GM19193 (cell line): ENCODE results near the gene PHACTR2.

Experiments used
- POLR2A ChIP-seq: IDR thresholded peaks from 4 replicates; pipeline ENCODE4 v1.6.1; 2011; ENCODE audit not compliant: insufficient read depth, insufficient read length; ENCODE audit errors: extremely low read depth

Gene PHACTR2

DNA sequence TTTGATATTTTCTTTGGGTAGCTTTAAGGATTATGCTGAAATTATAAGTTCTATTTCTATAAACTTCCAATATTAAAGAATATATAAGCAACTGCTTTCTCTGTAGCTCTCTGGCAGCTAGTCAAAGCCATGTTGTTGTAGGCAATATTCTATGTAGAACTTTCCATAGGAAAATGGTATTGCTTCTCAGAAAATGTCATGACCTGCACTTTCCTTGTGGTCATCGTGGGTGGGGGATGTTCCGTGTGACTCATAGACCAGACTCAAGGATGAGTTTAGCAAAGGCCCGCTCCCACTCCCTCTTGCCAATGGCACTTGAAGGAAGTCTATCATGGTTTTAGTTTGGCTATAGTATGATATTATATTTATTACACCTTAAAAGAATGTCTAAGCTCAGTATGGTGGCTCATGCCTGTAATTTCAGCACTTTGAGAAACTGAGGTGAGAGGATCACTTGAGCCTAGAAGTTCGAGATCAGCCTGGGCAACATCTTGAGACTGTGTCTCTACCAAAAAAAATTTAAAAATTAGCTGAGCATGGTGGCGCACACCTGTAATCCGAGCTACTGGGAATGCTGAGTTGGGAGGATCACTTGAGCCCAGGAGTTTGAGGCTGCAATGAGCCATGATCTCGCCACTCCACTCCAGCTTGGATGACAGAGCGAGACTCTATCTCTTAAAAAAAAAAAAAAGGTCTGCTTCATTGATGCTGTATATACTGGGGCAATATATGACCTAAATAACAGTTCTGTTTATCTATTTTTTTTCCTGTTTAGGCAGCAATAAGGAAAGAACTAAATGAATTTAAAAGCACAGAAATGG, 128.7 kb downstream of the PHACTR2 start:
- TF ChIP-seq POLR2A = no peak

DNA sequence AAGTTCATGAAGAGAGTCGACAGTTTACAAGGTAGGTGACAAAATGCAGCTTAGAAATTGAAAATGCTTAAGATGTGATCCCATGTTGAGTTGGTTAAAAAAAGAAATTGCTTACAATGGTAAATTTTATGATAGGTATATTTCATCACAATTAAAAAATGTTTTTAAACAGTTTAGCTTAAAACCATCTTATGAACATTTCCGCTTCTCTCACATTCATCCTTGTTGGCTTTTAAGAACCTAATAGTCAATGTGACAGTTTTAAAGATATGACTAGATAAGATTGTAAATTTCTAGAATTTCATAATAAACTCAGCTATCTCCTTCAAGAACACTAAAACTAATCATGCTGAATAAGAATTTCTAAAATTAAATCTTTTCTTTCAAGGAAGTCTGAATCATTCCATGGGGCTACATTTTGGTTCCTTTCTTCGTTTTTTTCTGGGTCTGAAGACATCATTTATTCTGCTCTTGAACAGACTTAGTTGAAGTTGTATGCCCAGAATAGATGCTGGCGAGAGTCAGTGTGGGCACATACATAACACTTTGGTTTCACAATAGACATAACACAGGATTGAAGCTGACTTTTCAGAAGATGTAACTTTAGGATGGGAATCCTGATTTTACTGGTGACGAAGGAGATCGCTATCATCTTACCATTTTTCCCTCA, 129.5 kb downstream of the PHACTR2 start:
- TF ChIP-seq POLR2A = no peak

DNA sequence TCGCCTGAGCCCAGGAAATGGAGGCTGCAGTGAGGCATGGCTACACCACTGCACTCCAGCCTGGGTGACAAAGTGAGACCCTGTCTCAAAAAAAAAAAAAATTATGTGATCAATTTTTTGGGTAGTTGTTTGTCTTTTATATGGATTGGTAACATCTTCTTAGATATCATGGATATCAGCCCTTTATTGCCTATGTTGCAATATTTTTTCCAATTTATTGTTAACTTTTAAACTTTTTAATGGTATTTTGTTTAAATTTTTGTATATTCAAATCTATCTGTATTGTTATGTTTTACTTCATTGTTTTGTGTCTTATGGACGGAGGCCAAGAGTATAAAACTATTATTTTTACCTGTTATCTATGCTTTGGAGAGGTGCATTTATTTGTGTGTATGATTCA, 133.0 kb downstream of the PHACTR2 start:
- TF ChIP-seq POLR2A = no peak

DNA sequence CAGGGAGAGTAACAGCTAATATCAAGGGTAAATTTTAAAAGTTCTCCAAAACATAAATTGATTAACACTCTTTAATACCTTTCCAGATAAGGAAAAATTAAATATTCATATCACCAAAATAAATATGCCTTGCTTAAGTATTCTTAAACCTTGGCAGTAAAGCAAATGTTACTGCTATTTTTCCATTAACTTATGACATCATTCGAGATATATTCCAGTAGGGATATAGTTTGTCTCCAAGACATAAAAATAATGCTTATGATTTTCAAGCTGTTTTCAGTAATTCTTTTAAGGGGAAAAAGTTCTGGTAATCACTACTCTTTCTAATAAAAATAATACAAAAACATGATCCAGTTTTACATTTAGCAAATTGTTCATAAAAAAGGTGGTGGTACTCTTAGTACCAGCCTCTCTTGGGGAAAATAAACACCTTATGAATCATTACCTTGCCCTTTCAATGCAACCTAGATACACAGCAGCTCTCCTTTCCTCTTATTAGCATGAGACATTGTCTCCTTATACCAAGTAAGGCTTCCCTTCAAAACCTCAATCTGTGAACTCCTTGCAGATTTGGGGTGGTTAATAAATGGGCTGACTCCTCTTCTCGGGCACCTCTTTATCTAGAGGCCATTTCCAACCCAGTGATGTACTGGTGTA, 133.9 kb downstream of the PHACTR2 start:
- TF ChIP-seq POLR2A = no peak

DNA sequence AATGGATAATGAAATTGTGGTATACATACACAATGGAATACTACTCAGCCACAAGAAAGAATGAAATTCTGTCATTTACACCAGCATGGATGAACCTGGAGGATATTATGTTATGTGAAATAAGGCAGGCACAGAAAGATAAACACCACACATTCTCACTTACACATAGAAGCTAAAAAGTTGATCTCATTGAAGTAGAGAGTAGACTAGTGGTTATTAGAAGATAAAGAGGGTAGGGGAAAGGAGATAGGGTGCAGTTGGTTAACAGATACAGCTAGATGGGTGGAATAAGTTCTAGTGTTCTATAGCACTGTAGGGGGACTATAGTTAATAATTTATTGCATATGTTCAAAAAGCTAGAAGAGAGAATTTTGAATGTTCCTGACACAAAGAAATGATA, 139.9 kb downstream of the PHACTR2 start:
- no peak for TF ChIP-seq POLR2A

DNA sequence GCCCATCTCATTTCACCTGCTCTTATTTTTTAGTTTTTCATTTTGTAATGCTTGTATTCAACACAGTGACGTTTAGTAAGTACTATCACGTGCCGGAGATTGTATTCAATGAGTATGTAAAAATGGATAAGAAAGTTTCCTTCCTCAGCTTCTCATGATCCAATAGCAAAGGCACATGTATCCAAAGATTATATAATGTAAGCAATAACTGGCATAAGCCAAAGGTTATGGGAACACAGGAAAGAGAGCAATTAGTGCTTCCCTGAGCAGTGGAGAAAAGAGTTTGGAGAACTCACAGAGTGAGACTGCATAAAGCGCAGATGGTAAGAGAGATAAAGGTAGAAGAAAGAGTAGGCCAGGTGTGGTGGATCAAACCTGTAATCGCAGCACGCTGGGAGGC, 143.6 kb downstream of the PHACTR2 start:
- TF ChIP-seq POLR2A = no peak

DNA sequence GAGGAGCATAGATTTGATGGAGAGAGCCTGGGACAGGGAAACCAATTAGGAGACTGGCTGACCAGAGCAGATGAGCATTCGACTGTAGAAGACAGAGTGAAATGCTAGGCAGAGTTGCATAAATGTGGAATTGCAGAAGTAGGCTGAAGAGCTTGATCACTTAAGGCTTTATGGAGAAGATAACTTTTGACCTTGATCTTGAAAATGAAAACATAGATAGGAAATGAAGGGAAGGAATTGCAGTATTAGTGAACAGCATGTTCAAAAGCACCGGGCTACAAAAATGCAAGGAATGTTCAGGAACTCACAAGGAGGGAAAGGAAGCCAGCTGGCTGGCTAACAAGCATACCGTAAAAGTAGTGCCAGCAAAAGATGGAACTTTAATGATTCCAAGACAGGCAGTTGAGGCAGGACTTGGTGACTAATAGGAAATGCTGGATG, 144.8 kb downstream of the PHACTR2 start:
- TF ChIP-seq POLR2A = no peak

DNA sequence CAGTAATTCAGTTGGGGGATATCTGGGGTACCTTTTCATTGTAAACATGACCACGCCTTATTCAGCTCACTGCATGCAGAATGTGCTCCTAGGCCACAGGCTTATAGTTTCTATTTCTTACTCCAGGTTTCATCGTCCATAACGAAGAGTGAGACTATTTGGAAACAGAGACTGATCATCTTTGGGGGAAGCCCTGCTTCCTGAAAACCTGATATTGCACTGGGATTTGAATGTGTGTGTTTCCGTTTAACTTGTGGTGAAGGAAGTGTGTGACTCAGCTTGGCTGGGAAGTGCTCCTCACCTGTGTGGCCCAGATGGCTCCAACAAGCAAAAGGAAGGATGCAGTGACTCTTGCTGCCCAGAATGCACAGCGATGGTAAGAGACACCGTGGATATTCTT, 145.8 kb downstream of the PHACTR2 start:
- no peak for TF ChIP-seq POLR2A

DNA sequence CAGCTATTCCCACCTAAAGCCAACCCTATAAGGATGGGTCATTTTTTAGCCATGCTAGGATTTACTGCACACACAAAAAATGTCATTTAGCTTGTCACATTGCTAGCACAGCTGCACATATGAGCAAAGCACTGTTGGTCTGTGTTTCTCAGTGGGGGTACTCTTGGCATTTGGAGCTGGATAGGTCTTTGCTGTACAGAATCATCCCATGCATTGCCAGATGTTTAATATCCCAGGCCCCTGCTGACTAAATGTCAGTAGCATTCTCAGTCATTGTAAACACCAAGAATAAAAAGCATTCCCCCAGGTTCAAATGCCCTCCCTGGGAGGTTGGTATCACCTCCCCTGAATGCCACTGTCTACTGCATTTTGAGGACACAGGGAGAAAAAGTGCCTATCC, 150.8 kb downstream of the PHACTR2 start:
- no peak for TF ChIP-seq POLR2A

DNA sequence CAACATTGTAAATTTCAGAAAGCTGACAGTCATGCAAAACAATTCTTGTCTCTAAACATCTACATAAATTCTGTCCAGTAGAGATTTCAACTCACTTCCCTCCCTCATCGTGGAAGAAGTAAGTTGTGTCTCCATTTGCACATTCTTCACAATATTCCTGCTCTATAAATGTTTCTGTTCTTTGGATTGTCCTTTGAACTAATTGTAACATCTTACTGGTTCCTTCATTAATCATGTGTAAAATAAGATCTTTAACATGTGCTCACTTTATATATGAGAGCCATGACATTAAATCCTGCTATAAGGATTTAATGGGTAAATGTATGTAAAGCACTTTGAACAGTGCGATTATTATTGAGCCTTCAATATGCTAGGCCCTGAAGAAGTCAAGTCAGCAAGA, 158.4 kb downstream of the PHACTR2 start:
- no peak for TF ChIP-seq POLR2A

DNA sequence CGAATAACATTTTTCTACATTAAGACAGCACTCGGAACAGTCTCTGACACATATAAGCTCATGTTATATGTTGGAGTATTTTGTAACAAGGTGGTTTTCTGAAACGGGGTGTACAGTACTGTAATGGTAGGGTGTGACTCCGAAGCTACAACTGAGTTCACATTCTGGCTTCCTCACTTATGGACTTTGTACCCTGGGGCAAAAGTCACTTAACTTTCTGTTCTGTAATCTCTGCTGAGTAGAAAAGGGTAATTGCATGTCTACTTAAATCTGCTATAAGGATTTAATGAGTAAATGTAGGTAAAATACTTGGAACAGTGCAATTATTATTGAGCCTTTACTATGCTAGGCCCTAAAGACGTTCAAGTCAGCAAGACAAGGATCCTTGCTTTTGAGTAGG, 160.6 kb downstream of the PHACTR2 start:
- TF ChIP-seq POLR2A = no peak

DNA sequence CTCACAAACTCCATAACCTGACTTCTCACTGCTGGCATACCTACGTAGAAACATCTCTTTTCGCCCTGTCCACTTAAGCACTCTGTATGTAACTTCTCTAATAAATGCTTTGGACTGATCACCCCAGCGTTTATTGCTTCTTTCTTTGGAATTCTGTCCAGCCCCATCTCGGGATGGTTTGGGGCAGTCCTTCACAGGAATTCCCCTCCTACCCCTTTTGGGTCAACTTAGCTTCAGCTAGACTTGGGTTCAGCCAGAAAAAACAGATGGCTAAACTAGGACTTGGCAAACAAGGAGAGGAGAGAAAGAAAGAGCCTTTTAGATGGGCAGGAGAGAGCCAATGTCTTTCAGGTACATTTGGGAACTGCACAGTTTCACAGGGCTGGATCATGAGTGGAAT, 161.4 kb downstream of the PHACTR2 start:
- TF ChIP-seq POLR2A = no peak

DNA sequence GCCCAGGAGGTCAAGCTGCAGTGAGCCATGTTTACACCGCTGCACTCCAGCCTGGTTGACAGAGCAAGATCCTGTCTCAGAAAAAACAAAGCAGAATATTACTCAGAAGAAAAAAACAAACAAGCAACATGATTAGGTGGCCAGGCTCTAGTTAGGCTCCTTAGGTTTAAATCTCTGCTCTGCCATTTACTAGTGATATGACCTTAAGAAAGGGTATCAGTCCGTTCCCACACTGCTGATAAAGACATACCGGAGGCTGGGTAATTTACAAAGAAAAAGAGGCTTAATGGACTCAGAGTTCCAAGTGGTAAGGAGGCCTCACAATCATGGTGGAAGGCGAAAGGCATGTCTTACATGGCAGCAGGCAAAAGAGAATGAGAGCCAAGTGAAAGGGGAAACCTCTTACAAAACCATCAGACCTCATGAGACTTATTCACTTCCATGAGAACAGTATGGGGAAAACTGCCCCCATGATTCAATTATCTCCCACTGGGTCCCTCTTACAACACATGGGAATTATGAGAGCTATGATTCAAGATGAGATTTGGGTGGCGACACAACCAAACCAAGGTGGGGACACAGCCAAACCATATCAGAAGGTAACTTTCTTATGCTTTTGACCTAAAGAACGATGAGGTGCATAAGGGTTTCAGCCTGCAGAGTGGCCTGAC, 163.0 kb downstream of the PHACTR2 start:
- TF ChIP-seq POLR2A = no peak

DNA sequence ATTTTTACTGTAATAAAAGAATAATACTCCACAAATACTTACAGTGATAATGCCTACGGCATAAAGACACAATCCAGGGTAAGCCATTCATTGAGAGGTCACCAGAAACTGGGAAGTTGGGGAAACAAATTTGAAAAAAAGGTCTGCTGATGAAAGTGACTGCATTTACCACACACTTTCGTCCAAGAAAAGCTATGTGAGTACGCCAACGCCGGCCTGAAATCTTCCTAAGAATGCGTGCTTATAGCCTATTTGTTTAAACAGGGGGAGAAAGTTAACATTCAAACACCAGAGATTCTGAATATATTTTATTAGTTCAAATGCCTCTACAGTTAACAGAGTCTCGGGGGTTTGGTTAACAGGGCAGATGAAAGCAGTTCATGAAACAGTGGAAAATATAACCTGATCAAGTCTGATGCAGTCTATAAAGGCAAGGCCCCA, 164.7 kb downstream of the PHACTR2 start:
- no peak for TF ChIP-seq POLR2A
